ENCODE results near the gene IQCN.

DNA sequence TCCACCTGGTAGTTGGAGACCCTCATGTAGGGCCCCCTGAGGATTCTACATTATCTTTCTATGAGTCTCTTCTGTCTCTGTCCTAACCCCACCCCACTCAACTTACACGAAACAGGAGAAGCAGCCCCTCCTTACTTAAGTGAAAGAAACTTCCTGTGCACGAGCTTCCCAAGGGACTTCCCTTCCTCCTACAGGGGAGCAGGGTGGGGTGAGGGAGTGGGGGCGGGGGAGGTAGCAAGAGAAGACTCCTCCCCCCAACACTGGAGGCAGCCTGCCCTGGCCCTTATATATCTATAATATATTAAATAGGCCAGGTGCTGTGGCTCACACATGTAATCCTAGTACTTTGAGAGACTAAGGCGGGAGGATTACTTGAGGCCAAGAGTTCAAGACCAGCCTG, 42.5 kb downstream of the IQCN start:
- TF ChIP-seq CTCF (IDR thresholded peaks at IDR 0.05; ENCODE audit: low read depth, low read length, poor library complexity, severe bottlenecking) (no peak), EZH2phosphoT487 (IDR thresholded peaks at IDR 0.05; ENCODE audit: borderline replicate concordance, low read length) (no peak)
